PC-3 (cell line): ENCODE data around the gene TLR3.

Source experiments
- EZH2 ChIP-seq: fragments of 300-600 bp; sonication (generic); IDR thresholded peaks from one replicate; pipeline ENCODE4 v1.6.1; 2017; ENCODE audit warnings: antibody characterized with exemption, mild to moderate bottlenecking, low read length; ENCODE audit not compliant: unreplicated experiment
- TF ChIP-seq, protein P1 (sequence below): fragments of 300-600 bp; sonication (generic); conservative IDR thresholded peaks from 2 replicates; pipeline ENCODE4 v1.5.1; 2017; ENCODE audit warnings: antibody characterized with exemption, low read depth, mild to moderate bottlenecking, low read length

DNA sequence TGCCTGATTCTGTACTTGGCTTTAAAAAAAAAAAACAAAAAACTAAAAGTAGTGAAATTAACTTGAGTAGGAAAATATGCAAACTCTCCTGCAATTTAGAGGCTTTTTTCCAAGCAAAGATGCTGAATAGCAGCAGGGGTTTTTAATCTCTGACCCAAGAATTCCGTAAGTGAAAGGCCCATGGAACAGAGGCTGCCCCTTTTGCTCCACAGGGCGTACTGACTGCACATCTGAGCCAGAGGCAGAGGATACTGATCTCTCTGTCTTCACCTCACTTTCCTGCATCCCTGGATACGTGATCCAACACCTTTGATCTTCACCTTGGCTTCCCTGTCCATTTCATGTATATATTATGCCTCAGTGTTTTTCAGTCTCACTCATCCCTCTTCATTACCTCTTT, 39.4 kb downstream of the TLR3 start:
- no peak for TF ChIP-seq EZH2
- TF ChIP-seq, protein P1, sequence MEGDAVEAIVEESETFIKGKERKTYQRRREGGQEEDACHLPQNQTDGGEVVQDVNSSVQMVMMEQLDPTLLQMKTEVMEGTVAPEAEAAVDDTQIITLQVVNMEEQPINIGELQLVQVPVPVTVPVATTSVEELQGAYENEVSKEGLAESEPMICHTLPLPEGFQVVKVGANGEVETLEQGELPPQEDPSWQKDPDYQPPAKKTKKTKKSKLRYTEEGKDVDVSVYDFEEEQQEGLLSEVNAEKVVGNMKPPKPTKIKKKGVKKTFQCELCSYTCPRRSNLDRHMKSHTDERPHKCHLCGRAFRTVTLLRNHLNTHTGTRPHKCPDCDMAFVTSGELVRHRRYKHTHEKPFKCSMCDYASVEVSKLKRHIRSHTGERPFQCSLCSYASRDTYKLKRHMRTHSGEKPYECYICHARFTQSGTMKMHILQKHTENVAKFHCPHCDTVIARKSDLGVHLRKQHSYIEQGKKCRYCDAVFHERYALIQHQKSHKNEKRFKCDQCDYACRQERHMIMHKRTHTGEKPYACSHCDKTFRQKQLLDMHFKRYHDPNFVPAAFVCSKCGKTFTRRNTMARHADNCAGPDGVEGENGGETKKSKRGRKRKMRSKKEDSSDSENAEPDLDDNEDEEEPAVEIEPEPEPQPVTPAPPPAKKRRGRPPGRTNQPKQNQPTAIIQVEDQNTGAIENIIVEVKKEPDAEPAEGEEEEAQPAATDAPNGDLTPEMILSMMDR = no peak
